Type B pancreatic cell (in vitro differentiated cells): Measurements from ENCODE around the gene SULT1A2. TPM values are rescaled to one million over a fixed set of nuclear protein-coding genes. Genes with fewer than 3 reads are reported as not detected.

Source experiments
- DNase-seq: peaks from one replicate; pipeline ENCODE4 v3.0.0; 2021; ENCODE audit warnings: mixed read lengths; ENCODE audit not compliant: unreplicated experiment; ENCODE audit errors: extremely low spot score
- H3K27ac Mint-ChIP-seq: 2 replicates; pipeline ENCODE4 v1.8.0; 2021; ENCODE audit warnings: mild to moderate bottlenecking, mixed read lengths
- H3K27me3 Mint-ChIP-seq: 2 replicates; pipeline ENCODE4 v1.8.0; 2021; ENCODE audit warnings: mixed read lengths
- H3K36me3 Mint-ChIP-seq: 2 replicates; pipeline ENCODE4 v1.8.0; 2021; ENCODE audit warnings: mixed read lengths
- H3K4me1 Mint-ChIP-seq: one replicate; pipeline ENCODE4 v1.8.0; 2021; ENCODE audit warnings: mixed read lengths; ENCODE audit not compliant: unreplicated experiment
- H3K4me3 Mint-ChIP-seq: 2 replicates; pipeline ENCODE4 v1.8.0; 2021; ENCODE audit warnings: mild to moderate bottlenecking, mixed read lengths
- H3K9me3 Mint-ChIP-seq: 2 replicates; pipeline ENCODE4 v1.8.0; 2021; ENCODE audit warnings: mixed read lengths
- total RNA-seq: library from RNA; stranded (reverse); gene quantifications from 2 replicates; pipeline ENCODE4 v1.2.1, GENCODE V29; 2021; ENCODE audit warnings: low replicate concordance
- TF ChIP-seq, protein P1 (sequence below): fragments of 200-600 bp; sonication (generic); conservative IDR thresholded peaks from 2 replicates; pipeline ENCODE4 v1.5.0; 2021; ENCODE audit warnings: antibody characterized with exemption, mild to moderate bottlenecking

SULT1A2 gene
- total RNA-seq, 1 donor from 2014 or later, result 3.5 TPM

DNA sequence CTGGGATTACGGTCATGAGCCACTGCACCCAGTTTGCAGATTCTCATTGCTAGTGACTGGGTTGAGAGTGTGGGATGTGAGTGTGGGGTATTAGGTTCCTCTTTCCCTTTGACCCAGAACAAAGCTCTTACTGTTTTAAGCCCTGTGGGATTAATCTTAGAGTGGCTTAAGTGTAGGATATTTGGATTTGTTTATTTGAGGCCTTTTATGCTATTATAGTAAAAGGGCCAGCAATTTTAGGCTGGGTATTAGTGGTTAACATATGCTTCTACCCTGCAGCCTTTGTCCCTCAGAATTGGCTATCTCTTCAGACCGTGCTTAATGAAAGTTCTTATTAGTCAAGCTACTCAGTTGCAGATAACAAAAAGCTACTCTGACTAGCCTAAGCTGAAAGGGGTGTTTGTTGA lies 39.9 kb downstream of the SULT1A2 start:
- peak overlapping the region; percentile 51 for H3K4me3 Mint-ChIP-seq
- H3K4me1 Mint-ChIP-seq, result peaks cover 6% of the 10 kb centered on the region
- peaks cover 16% of the 10 kb centered on the region for H3K36me3 Mint-ChIP-seq
- no peaks in the 10 kb centered on the region for H3K27me3 Mint-ChIP-seq
- H3K9me3 Mint-ChIP-seq, result no peaks in the 10 kb centered on the region
- peak overlapping the region; percentile 15 for H3K27ac Mint-ChIP-seq
- no peak for DNase-seq
- TF ChIP-seq, protein P1, sequence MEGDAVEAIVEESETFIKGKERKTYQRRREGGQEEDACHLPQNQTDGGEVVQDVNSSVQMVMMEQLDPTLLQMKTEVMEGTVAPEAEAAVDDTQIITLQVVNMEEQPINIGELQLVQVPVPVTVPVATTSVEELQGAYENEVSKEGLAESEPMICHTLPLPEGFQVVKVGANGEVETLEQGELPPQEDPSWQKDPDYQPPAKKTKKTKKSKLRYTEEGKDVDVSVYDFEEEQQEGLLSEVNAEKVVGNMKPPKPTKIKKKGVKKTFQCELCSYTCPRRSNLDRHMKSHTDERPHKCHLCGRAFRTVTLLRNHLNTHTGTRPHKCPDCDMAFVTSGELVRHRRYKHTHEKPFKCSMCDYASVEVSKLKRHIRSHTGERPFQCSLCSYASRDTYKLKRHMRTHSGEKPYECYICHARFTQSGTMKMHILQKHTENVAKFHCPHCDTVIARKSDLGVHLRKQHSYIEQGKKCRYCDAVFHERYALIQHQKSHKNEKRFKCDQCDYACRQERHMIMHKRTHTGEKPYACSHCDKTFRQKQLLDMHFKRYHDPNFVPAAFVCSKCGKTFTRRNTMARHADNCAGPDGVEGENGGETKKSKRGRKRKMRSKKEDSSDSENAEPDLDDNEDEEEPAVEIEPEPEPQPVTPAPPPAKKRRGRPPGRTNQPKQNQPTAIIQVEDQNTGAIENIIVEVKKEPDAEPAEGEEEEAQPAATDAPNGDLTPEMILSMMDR, result no peak

DNA sequence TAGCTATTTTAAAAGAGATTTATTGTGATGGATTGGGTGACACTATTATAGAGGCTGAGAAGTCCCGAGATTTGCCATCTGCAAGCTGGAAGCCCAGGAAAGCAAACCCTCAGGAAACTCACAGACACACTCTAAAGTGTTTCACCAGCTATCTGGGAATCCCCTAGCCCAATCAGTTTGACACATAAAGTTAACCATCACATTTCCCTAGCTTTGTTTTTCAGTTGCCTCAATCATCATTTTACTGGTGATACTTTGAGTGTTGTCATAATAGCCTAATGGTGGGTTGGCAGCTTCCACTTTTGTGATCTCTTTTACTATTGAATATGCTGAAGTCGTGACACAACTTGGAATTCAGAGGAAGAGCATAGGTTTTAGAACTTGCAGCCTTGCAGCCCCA lies 41.3 kb downstream of the SULT1A2 start:
- TF ChIP-seq, protein P1, result no peak
- peak overlapping the region; percentile 44 for H3K4me3 Mint-ChIP-seq
- no peaks in the 10 kb centered on the region for H3K9me3 Mint-ChIP-seq
- no peak for DNase-seq
- H3K27me3 Mint-ChIP-seq, result no peaks in the 10 kb centered on the region
- peaks cover 6% of the 10 kb centered on the region for H3K4me1 Mint-ChIP-seq
- no peak overlapping the region for H3K27ac Mint-ChIP-seq
- H3K36me3 Mint-ChIP-seq, result peaks cover 13% of the 10 kb centered on the region

DNA sequence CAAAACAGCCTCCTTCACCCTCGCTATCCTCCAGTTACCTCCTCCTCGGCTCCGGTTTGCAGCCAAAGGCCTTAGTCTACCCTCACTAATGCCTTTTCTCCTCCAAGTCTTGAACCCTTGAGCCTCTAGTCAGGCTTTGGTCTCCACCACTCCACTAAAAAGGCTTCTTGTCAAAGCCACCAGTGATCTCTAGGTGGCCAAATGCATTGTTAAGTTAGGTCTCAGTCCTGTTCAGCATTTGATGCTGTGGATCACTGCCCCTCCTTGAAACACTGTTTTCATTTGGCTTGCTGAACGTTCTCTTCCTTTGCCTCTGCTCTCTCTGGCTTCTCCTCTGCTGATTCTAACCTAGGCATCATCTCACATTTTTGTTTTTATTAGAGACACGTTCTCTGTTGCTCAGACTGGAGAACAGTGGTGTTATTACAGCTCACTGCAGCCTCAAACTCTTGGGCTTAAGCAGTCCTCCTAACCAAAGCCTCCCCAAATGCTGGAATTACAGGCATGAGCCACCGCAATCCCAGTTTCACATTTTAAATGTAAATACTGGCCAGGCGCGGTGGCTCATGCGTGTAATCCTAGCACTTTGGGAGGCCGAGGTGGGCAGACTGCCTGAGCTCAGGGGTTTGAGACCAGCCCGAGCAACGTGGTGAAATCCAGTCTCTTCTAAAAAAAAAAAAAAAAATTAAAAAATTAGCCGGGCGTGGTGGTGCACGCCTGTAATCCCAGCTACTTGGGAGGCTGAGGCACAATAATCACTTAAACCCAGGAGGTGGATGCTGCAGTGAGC lies 42.0 kb downstream of the SULT1A2 start:
- H3K36me3 Mint-ChIP-seq, result peaks cover 13% of the 10 kb centered on the region
- H3K27me3 Mint-ChIP-seq, result no peaks in the 10 kb centered on the region
- DNase-seq, result no peak
- H3K4me3 Mint-ChIP-seq, result peak overlapping the region; percentile 95
- TF ChIP-seq, protein P1, result no peak
- H3K9me3 Mint-ChIP-seq, result no peaks in the 10 kb centered on the region
- peaks cover 6% of the 10 kb centered on the region for H3K4me1 Mint-ChIP-seq
- peak overlapping the region; percentile 91 for H3K27ac Mint-ChIP-seq

DNA sequence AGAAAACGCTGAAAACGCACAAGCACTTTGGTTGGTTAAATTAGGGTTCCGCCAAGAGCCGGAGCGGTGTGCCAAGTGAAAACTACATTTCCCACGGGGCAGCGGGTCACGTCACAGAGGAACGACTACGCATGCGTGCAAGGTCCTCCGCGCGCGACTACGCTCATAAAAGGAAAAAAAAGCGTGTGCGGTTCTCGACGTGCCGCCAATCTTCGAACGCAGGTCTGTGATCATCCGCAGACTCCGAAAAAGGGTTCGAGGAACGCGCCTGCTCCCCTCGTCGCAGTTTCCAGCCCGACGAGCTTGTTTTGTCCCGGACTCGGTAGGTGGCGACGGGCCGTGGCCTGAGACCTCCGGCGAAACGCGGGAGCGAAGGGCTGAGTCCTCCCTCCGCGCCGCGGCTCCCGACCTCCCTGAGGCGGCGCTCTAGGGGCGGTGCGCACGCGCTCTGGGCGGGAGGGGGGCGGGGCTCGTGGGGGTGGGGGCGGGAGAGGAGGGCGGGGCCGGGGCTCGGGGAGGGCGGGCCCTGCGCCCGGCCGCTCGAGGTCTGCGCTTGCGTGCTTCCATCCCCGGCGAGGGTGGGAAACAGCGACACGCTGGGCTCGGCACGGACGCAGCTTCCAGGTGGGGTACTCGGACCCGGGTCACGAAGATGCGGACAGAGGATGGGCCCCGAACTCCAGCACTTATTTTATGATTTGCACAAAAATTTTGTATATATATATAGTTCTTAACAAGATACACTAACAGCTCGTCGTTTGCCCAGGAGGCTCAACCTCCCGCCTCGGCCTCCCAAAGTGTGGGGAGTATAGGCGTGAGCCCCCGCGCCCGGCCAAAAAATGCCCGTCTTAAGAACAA lies 42.8 kb downstream of the SULT1A2 start, which contains the start of gene SGF29:
SGF29 (plus strand) TSS at position 145 of the 858 bp plus-strand sequence. CDS start 27,150 bp downstream, outside the sequence.
- peak within 1 kb of the TSS; percentile 96 for H3K27ac Mint-ChIP-seq
- H3K9me3 Mint-ChIP-seq, result no peaks in the 10 kb centered on the region
- TF ChIP-seq, protein P1, result peak; percentile 33
- peaks cover 3% of the 10 kb centered on the region for H3K27me3 Mint-ChIP-seq
- peaks cover 11% of the 10 kb centered on the region for H3K4me1 Mint-ChIP-seq
- H3K4me3 Mint-ChIP-seq, result peak within 1 kb of the TSS; percentile 95
- peaks cover 13% of the 10 kb centered on the region for H3K36me3 Mint-ChIP-seq
- DNase-seq, result peak; percentile 92

DNA sequence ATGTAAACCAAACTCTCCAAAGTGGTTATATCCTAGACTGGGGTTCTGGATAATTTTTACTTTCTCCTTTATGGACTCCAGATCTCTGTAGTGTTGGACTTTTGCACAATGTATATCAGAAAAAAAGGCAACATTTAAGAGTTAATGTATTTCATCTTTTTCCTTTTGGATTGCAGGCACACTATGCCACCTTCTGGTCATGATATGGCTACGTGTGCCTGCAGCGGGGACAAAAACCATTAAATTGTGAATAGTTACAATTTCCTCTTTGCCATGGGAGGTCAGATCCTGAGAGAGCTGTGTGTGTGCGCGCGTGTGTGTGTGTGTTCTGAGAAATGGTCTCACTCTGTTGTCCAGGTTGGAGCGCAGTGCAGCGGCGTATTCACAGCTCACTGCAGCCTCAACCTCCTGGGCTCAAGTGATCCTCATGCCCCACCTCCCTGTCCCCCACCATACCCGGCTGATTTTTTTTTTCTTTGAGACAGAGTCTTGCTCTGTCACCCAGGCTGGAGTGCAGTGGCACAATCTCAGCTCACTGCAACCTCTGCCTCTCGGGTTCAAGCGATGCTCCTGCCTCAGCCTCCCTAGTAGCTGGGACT lies 47.5 kb downstream of the SULT1A2 start:
- no peak for DNase-seq
- no peaks in the 10 kb centered on the region for H3K9me3 Mint-ChIP-seq
- peak overlapping the region; percentile 27 for H3K4me3 Mint-ChIP-seq
- H3K4me1 Mint-ChIP-seq, result peaks cover 5% of the 10 kb centered on the region
- peaks cover 3% of the 10 kb centered on the region for H3K27me3 Mint-ChIP-seq
- TF ChIP-seq, protein P1, result peak; percentile 57
- H3K36me3 Mint-ChIP-seq, result no peaks in the 10 kb centered on the region
- H3K27ac Mint-ChIP-seq, result peak overlapping the region; percentile 54
